Parathyroid adenoma (tissue), 2 donors: ENCODE measurements around the gene JPH2.
A peak's percentile ranks its signal among the peaks of the same experiment; 100 is the strongest.
"Not testable (repeated sequence)": the region's sequence is repeated elsewhere in the genome, so short reads cannot be mapped to it uniquely, and the experiment has no call there.

Experiments
- H2AFZ ChIP-seq: fragments of 300-600 bp; sonication (generic); one replicate; pipeline ENCODE4 v1.7.0; 2017; ENCODE audit warnings: antibody characterized with exemption, mild to moderate bottlenecking
- H3K27ac ChIP-seq: fragments of 300-600 bp; sonication (generic); one replicate; pipeline ENCODE4 v1.7.0; 2017
- H3K27me3 ChIP-seq: fragments of 300-600 bp; sonication (generic); one replicate; pipeline ENCODE4 v1.7.0; 2017; ENCODE audit warnings: low read length; ENCODE audit not compliant: control insufficient read depth, insufficient read depth
- H3K36me3 ChIP-seq: fragments of 300-600 bp; sonication (generic); one replicate; pipeline ENCODE4 v1.7.0; 2017; ENCODE audit warnings: low read length; ENCODE audit not compliant: control insufficient read depth, insufficient read depth
- H3K4me1 ChIP-seq: fragments of 300-600 bp; sonication (generic); one replicate; pipeline ENCODE4 v1.7.0; 2017; ENCODE audit warnings: control low read depth
- H3K4me2 ChIP-seq: fragments of 300-600 bp; sonication (generic); one replicate; pipeline ENCODE4 v1.7.0; 2017; ENCODE audit warnings: low read length
- H3K4me3 ChIP-seq: fragments of 300-600 bp; sonication (generic); one replicate; pipeline ENCODE4 v1.7.0; 2017; ENCODE audit warnings: low read depth, low read length
- H3K79me2 ChIP-seq: fragments of 300-600 bp; sonication (generic); one replicate; pipeline ENCODE4 v1.7.0; 2017; ENCODE audit warnings: control low read depth
- H3K9ac ChIP-seq: fragments of 300-600 bp; sonication (generic); one replicate; pipeline ENCODE4 v1.7.0; 2017; ENCODE audit warnings: mild to moderate bottlenecking
- H3K9me3 ChIP-seq: fragments of 300-600 bp; sonication (generic); one replicate; pipeline ENCODE4 v1.7.0; 2017; ENCODE audit warnings: low read length; ENCODE audit not compliant: control insufficient read depth
- TF ChIP-seq, protein P1 (sequence below): fragments of 300-600 bp; sonication (generic); IDR thresholded peaks from one replicate; pipeline ENCODE4 v1.7.0; 2017; ENCODE audit warnings: antibody characterized with exemption, mild to moderate bottlenecking
- donor health status: primary hyperparathyroidism.

JPH2 gene

DNA sequence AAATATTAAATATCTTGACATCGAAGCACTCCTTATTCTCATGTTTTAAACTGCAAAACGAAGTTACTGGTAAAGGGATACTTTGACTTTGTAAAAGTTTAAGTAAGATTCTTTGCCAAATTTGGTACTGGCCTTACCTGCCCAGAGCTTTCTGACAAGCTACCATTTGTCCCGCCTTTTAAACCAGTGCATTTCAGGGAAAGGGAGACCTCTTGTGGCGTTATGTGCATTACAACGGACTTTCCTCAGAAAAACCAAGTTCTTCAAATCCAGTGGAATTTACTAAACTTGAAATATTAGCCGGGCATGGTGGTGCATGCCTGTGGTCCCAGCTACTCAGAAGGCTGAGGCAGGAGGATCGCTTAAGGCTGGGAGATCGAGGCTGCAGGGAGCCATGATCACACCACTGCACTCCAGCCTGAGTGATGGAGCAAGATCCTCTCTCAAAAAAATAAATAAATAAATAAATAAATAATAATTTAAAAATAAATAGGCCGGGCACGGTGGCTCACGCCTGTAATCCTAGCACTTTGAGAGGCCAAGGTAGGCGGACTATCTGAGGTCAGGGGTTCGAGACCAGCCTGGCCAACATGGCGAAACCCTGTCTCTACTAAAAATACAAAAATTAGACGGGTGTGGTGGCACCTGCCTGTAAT, 3.3 kb upstream of the JPH2 start:
- not testable (repeated sequence) for H2AFZ ChIP-seq, H3K36me3 ChIP-seq, H3K79me2 ChIP-seq, H3K4me3 ChIP-seq, H3K27ac ChIP-seq, H3K4me1 ChIP-seq, H3K27me3 ChIP-seq, H3K9me3 ChIP-seq, H3K4me2 ChIP-seq, H3K9ac ChIP-seq
- TF ChIP-seq, protein P1, sequence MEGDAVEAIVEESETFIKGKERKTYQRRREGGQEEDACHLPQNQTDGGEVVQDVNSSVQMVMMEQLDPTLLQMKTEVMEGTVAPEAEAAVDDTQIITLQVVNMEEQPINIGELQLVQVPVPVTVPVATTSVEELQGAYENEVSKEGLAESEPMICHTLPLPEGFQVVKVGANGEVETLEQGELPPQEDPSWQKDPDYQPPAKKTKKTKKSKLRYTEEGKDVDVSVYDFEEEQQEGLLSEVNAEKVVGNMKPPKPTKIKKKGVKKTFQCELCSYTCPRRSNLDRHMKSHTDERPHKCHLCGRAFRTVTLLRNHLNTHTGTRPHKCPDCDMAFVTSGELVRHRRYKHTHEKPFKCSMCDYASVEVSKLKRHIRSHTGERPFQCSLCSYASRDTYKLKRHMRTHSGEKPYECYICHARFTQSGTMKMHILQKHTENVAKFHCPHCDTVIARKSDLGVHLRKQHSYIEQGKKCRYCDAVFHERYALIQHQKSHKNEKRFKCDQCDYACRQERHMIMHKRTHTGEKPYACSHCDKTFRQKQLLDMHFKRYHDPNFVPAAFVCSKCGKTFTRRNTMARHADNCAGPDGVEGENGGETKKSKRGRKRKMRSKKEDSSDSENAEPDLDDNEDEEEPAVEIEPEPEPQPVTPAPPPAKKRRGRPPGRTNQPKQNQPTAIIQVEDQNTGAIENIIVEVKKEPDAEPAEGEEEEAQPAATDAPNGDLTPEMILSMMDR, result peak; percentile 80

DNA sequence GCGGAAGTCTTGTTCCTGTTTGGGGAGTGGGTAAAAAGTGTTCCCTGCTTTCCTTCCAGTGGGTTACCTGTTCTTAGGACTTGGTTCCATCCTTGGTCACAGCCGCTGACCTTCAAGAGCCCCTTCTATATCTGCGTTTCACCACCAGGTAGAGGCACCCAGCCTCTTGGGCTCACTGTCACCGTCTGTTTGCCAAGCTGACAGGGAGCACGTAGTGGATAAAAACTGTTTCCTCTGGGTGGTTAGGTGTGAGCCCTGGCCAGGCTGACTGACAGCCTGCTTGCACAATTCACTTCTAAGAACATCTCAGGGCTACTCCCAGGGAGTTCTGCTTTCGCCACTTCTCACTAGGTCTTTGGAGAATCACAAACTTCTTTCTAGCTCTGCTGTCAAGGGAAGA, 1.8 kb upstream of the JPH2 start:
- Histone ChIP-seq H3K4me2 (no peak overlapping the region), H3K27me3 (no peaks in the 10 kb centered on the region), H3K9ac (no peak overlapping the region), H3K79me2 (no peaks in the 10 kb centered on the region), H3K27ac (no peak overlapping the region), H3K36me3 (no peaks in the 10 kb centered on the region), H2AFZ (no peak overlapping the region), H3K4me1 (peaks cover 5% of the 10 kb centered on the region), H3K4me3 (no peak overlapping the region), H3K9me3 (no peaks in the 10 kb centered on the region)
- TF ChIP-seq, protein P1, result no peak

DNA sequence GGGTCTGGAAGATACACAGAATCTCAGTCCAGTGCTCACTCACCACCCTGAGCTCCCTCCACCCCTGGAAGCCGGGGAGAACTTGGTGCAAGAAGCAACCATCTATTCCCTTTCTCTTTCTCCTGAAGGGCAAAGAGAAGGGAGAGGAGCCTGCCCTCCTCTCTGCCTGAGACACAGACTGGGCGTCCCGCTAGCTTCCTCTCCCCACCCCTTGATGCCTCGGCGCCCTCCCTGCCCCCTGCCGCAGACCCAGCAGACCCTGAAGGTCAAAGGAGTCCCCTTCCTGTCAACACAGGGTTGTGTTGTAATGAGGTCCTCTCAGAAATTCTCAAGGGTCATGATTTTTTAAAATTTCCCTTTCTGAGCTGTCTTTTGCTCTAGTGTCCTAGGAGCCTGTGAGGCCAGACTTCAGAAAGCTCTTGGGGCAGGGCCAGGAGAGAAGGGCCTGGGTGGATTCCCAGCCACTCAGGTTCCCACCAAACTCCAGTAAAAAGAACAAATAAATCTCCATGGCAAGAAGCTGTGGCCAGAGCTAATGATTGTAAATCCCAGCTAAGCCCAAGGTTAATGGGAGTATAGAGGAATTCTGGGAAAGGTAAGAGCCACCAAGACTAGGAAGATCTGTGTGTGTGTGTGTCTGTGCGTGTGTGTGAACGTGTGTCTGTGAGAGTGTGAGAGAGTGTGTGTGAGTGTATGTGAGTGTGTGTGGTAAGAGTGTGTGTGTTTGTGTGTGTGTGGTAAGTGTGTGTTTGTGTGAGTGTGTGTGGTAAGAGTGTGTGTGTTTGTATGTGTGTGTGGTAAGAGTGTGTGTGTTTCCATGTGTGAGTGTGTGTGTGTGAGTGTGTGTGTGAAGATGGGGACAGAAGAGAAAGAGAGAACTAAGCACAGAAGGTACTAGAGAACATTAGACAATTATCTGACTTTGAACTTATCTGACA, 1.1 kb upstream of the JPH2 start:
- Histone ChIP-seq H3K4me1 (peaks cover 5% of the 10 kb centered on the region), H3K79me2 (no peaks in the 10 kb centered on the region), H3K9ac (no peak overlapping the region), H3K27ac (no peak overlapping the region), H3K36me3 (no peaks in the 10 kb centered on the region), H3K4me3 (no peak overlapping the region), H3K27me3 (no peaks in the 10 kb centered on the region), H2AFZ (peak overlapping the region; percentile 35), H3K9me3 (no peaks in the 10 kb centered on the region), H3K4me2 (no peak overlapping the region)
- TF ChIP-seq, protein P1, result no peak

DNA sequence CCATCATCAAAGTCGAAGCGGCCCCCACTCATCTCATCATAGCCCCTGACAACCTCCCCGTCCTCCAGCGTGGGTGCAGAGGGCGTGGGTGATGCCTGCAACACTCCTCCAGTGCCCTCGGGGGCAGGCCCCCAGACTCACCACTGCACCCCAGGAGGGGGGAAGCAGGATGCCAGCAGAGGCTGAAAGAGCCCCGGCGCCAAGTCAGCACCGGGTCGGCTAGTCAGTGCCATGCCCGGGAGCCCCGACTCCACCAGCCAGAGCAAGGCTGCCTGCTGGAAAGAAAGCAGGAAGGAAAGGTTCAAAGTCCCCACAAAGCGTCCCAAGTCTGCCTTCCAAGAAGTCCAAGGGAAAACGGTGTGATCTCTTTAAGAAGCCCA, 324 bp downstream of the JPH2 start:
- Histone ChIP-seq H3K27me3 (no peaks in the 10 kb centered on the region), H2AFZ (peak overlapping the region; percentile 35), H3K27ac (no peak overlapping the region), H3K79me2 (no peaks in the 10 kb centered on the region), H3K9me3 (no peaks in the 10 kb centered on the region), H3K9ac (no peak overlapping the region), H3K4me3 (peak overlapping the region; percentile 33), H3K4me2 (peak overlapping the region; percentile 54), H3K36me3 (no peaks in the 10 kb centered on the region), H3K4me1 (peaks cover 5% of the 10 kb centered on the region)
- TF ChIP-seq, protein P1, result no peak
